Tongue (tissue), 3 donors: Measurements from ENCODE around the gene ZNF860. TPM values are rescaled to one million over a fixed set of nuclear protein-coding genes. Genes with fewer than 3 reads are reported as not detected.
"Not testable (repeated sequence)": the region's sequence is repeated elsewhere in the genome, so short reads cannot be mapped to it uniquely, and the experiment has no call there.

Source experiments
- DNase-seq: peaks from one replicate; pipeline ENCODE4 v3.0.0-alpha.2; 2015
- small RNA-seq: library from RNA; depleted of rRNA; stranded (forward); fragments of <200 nt; gene quantifications from one replicate; pipeline ENCODE3, GENCODE V24; 2014; ENCODE audit warnings: low replicate concordance
- total RNA-seq: library from RNA; depleted of rRNA; stranded (reverse); fragments of >200 nt; gene quantifications from one replicate; pipeline ENCODE4 v1.2.3, GENCODE V29; 2014

The ZNF860 gene
- total RNA-seq, 1 donor from 2014 or later = 1.9 TPM

GRCh38 chr3:31999907-32000439 is 18.4 kb downstream of the ZNF860 start:
- DNase-seq = no peak

GRCh38 chr3:32000877-32001276 is 19.3 kb downstream of the ZNF860 start:
- DNase-seq = no peak

GRCh38 chr3:32002561-32003368 is 21.2 kb downstream of the ZNF860 start:
- no peak for DNase-seq

- no peak for DNase-seq
These were observed 21.8 kb downstream of the ZNF860 start for GRCh38 chr3:32003380-32003779.

GRCh38 chr3:32004113-32004765 is 22.7 kb downstream of the ZNF860 start:
- peak; percentile 29 for DNase-seq

GRCh38 chr3:32009101-32009500 is 27.6 kb downstream of the ZNF860 start:
- DNase-seq = no peak

- no peak for DNase-seq
These were observed 28.4 kb downstream of the ZNF860 start for GRCh38 chr3:32009957-32010356.

GRCh38 chr3:32010699-32011098 is 29.1 kb downstream of the ZNF860 start:
- DNase-seq = not testable (repeated sequence)

- not testable (repeated sequence) for DNase-seq
These were observed 34.1 kb downstream of the ZNF860 start for GRCh38 chr3:32015638-32016037.

- DNase-seq = no peak
These were observed 35.7 kb downstream of the ZNF860 start for GRCh38 chr3:32017286-32017685.

- DNase-seq = peak; percentile 72
These were observed 37.4 kb downstream of the ZNF860 start for GRCh38 chr3:32018757-32019564.

- no peak for DNase-seq
These were observed 39.6 kb downstream of the ZNF860 start for GRCh38 chr3:32021155-32021554.

GRCh38 chr3:32021748-32022147 is 40.2 kb downstream of the ZNF860 start:
- DNase-seq = no peak

GRCh38 chr3:32022947-32023346 is 41.4 kb downstream of the ZNF860 start:
- DNase-seq = no peak

GRCh38 chr3:32026593-32026992 is 45.0 kb downstream of the ZNF860 start:
- no peak for DNase-seq

- no peak for DNase-seq
These were observed 56.4 kb downstream of the ZNF860 start for GRCh38 chr3:32037932-32038267.

GRCh38 chr3:32041316-32041715 is 59.8 kb downstream of the ZNF860 start:
- no peak for DNase-seq

Small RNA genes lying within 50 kb of the gene (small RNA-seq; reads per million reads assigned to genes)
- not detected for gene RF00402

Other genes with a start within 250 kb of the ZNF860 start
- 40.6 TPM for gene OSBPL10, start 488 bp upstream of the ZNF860 start, total RNA-seq
- 65.9 TPM for gene GPD1L, start 124.9 kb downstream of the ZNF860 start, total RNA-seq